GM19025 (cell line): ENCODE results near the gene PLEKHB2.
"Not testable (repeated sequence)": the region's sequence is repeated elsewhere in the genome, so short reads cannot be mapped to it uniquely, and the experiment has no call there.

Experiments used
- ATAC-seq: cut with Tn5 transposase; IDR thresholded peaks from one replicate; pipeline ENCODE4 v1.9.1; 2021; ENCODE audit warnings: mild to moderate bottlenecking, low read depth, moderate library complexity; ENCODE audit not compliant: unreplicated experiment

Gene PLEKHB2

DNA sequence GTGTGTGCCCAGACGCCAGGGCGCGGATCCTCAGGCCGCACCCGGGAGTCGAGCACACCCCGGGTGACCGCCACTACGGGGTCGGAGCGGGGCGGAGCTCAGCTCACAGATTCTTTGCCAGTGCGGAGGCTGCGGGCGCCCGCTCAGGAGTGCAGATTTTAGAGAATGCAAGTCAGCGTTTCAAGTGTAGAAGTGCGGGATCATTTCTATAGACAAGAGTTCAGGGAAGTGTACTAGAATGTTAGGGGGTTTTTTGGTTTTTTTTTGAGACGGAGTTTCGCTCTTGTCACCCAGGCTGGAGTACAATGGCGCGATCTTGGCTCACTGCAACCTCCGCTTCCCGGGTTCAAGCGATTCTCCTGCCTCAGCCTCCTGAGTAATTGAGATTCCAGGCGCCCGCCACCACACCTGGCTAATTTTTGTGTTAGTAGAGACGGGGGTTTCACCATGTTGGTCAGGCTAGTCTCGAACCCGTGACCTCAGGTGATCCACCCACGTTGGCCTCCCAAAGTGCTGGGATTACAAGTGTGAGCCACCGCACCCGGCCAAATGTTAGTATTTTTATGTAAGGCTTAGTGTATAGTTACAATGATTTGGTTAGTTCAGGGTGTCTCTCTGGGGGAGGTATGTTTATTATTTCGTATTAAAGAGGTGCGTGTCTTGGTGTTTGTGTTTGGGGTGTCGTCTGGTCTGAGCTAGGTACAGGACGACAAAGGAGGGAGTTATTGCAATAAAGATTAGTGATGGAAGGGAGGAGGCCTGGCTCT lies 11.3 kb upstream of the PLEKHB2 start:
- ATAC-seq: peak; percentile 59

DNA sequence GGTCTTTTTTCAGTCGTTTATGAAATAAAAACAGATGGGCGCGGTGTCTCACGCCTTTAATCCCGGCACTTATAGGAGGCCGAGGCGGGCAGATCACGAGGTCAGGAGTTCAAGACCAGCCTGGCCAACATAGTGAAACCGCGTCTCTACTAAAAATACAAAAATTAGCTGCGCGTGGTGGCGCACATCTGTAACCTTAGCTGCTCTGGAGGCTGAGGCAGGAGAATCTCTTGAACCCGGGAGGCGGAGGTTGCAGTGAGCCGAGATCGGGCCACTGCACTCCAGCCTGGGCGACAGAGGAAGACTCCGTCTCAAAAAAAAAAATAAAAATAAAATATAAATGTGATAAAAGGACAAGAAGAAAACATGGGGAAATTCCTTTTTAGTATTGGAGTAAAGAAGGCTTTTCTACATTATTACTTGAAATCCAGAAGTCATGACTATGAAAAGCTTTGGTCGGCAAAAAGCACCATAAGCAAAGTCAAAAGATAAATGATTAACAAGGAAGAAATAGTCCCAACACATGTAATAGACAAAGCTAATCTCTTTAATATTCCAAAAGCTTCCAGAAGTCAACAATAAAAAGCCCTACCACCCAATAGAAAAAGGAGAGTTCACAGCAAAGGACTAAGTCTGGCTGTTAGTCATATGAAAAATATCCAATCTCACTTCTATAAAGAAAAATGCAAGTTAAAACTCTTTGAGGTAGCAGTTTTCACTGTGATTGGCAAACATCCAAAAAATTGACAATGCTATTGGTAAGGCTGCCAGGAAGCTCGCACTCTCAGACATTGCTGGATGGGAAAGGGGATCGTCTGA lies 10.5 kb upstream of the PLEKHB2 start:
- ATAC-seq: no peak

DNA sequence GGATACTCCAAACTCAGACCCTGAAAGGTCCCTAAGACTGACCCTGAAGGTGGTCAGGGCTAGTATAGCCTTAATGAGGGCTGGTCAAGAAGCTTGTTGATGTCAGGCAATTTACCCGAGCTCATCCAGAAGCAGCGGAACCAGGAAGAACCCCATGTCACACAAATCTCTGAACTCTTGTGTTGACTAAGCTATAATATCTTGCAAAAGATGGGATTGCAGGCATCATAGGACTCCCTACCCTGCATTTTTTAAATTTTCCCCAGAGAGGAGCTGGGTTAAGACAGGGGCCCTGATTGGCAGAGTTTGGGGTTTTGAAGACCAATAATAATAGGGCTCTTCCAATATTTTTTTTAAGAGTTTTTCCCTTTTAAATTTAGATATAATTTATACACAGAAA lies 2.0 kb upstream of the PLEKHB2 start:
- ATAC-seq: no peak

DNA sequence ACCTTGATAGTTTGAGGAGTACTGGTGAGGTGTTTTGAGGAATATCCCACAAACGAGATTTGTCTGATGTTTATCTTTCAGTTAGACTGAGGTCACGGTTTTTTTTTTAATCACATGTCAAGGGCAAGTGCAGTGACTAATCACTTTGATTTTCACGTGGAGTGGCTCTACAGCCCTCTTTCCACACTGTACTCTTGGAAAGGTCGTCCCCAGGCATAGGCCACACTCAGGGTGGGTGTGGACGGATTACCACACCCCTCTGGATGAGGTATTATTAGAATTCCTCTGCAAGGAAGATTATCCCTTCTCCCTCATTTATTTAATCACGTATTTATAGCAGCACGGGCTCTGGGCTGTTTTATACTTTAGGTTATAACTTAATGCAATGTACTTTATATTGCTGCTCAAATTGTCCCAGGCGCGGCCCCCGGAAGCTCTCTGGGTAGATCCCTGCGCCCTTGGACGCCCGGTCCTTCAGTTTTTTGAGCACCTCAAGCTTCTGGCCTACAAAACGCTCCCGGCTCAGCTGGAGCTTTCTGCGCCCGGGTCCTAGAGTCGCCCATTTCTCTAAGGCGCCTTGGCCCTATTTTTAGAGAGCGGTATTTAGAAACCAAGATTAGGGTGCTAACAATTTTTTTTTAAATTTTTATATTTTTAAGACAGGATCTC lies 515 bp upstream of the PLEKHB2 start:
- ATAC-seq: peak; percentile 53

DNA sequence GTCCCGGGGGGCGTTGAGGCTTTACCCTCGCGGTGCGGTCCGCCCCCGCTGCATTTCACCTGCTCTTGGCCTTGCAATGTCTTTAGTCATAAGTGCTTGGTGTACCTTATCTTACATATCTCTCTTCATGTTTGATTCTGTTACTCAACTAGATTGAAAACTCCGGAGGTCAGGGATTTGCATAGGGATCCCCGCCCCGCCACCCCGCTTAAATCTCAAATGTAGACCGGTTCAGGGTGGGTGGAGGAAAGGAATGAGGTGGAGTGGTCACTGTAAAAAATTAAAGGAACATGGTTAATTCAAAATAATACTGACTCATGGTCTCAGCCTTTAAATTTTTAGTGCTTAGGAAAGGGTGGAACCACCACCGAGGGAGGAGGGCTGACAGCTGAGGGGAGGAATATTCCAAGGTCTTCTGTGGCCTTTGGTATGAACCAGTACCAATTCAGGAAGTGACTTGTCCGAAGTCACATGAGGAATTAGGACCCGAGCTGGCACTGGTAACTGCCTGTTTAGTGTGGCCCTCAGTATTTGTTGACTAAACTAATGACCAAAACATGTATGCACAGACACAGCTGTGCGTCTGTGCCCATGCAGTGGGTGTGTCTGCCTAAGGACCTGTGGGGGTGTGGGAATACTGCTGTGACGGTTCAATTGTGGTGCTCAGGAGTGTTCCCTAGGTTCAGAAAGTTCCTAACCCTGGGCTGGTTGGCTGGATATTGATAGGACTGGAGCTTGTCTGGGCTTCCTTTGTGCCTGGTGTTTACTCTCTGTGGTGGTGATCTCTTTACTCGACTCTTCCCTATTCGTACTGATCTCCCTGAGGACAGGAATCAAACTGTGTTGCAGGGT lies 1.0 kb downstream of the PLEKHB2 start:
- peak; percentile 35 for ATAC-seq

DNA sequence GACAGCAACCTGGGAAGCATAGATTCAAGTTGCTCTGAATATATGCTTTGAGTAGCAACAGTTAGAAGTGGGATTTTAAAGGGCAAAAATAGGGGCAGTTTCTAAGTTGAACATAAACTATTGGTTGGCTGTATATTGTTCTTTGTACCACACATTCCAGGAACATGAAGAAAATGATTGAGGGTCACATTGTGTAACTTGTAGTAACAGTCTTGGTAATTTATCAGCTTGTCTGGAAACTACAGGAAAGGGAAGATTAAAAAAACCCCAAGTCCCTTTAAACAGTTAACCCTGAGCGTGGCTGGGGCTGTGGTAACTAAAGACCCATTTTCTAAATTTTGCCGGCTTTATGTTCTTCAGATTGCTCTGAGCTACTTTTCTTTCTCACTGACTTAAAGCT lies 7.4 kb downstream of the PLEKHB2 start:
- ATAC-seq: no peak

DNA sequence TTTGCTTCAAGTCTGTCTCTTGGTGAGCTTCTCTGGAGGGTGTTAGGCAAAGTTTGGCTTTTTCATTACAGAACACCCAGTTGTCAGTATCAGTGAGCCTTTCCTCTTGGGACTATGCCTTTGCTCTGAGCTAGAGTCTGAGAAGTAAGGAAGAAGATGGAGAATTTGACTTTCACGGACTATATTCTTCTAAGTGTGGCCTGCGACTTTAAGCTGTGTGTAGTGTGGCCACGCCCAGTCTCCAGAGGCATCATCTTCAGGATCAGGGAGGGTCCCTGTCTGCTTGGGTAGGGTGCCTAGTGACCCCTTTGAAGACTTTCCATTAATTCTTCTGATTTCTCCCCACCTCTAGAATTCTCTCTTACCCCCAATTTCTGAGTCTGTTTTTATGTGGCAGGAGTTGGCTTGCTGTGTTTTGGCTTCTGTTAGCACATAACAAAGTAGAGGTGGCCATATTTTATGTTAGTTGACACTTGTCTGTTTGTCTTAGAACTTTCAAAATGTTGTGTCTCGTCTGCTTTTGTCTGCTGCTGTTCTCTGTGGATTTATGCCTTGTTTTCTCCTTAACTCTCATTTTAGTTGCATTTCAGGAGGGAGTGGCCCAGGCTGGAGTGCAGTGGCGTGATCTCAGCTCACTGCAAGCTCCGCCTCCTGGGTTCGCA lies 8.6 kb downstream of the PLEKHB2 start:
- no peak for ATAC-seq

DNA sequence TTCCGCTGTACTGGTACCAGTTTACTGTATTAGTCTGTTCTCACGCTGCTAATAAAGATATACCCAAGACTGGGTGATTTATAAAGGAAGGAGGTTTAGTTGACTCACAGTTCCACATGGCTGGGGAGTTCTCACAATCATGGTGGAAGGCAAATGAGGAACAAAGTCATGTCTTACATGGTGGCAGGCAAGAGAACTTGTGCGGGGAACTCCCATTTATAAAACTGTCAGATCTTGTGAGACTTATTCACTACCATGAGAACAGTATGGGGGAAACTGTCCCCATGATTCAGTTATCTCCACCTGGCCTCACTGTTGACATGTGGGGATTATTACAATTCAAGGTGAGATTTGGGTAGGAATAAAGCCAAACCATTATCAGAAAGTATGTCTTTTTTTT lies 9.8 kb downstream of the PLEKHB2 start:
- not testable (repeated sequence) for ATAC-seq

DNA sequence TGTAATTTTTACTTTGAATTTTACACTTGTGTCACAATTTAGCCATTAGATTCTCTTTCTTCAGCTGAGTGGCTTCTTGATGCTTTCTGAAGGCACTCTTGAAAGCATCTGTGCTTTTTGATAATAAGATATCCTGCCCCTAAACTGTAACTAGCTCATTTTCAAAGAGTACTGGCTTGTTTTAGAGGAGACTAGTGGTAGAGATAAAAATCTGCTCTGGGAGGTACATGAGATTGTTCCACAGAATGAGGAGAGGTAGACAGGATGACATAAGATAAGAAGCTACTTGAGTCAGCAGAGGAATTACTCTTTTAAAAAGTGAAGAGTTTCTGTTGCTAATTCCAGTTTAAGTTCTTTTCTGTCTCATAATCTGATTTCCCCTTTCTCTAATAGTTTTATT lies 10.6 kb downstream of the PLEKHB2 start:
- ATAC-seq: no peak

DNA sequence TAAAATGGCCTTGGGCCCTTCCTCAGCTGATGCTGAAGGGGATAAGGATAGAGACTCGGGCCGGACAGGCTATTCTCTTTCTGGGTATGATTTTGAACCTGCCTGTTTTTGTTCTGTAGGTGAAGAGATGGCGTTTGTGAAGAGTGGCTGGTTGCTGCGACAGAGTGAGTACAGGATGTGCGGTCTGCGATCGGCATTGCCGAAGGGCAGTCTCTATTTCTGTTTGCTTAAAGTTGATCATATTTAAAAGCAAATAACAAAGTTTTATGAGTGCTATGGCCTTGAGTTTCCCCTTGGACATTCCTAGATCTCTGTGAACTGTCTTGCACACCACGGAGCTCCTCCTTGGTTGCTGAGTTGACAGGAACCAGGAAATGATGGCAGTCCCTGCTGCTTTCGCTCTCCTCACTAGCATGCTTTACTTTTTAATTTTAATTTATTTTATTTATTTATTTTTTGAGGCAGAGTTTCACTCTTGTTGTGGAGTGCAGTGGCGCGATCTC lies 15.7 kb downstream of the PLEKHB2 start:
- ATAC-seq: no peak

DNA sequence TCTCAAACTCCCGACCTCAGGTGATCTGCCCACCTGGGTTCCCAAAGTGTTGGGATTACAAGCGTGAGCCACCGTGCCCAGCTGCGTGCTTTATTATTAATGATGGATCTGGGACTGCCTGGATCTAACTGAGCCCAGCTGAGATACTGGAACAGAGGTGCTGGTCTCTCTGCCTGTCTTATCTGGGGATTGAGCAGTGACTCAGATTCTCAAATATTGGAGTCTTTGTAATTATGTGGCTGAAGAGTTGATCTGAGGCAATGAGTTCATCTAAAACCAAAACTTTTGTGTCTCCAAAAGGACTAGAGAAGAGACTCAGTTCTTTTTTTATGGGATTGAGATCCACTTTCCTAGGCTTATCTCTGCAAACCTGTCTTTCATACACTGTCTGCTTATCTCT lies 16.3 kb downstream of the PLEKHB2 start:
- no peak for ATAC-seq

DNA sequence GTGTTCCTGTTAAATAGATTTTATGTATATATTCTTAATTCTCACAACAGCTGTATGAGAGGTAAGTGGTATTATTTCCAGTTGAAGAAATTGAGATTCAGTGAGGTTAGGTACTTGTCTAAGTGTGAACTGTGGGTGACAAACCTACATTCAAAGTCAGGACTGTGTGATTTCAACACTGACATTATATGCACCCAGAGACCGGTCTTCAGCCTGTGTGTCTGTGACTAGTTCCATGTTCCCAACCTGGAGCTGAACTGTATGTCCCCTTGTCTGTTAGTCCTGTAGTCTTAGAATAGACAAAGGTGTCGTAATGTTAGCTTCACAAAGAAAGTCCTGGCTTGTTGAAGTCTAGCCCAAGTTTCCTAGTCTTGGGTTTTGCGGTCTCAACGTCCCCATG lies 17.4 kb downstream of the PLEKHB2 start:
- ATAC-seq: no peak

DNA sequence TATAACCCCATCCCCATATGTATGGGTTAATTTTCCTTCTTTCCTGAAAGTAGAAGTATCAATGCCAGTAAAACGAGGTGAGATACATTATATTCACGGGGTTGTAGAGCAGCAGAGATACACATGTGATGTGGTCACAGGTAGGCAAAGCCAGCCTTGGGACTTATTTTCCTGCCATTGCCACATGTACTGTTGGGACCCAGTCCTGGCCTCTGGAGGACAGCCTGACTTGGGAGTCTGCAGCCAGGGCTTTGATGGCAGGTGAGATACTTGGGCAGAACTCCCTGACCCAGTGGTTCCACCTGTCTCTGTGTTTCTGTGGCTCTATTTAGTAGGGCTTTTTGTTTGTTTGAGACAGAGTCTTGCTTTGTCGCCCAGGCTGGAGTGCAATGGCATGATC lies 18.1 kb downstream of the PLEKHB2 start:
- ATAC-seq: no peak

DNA sequence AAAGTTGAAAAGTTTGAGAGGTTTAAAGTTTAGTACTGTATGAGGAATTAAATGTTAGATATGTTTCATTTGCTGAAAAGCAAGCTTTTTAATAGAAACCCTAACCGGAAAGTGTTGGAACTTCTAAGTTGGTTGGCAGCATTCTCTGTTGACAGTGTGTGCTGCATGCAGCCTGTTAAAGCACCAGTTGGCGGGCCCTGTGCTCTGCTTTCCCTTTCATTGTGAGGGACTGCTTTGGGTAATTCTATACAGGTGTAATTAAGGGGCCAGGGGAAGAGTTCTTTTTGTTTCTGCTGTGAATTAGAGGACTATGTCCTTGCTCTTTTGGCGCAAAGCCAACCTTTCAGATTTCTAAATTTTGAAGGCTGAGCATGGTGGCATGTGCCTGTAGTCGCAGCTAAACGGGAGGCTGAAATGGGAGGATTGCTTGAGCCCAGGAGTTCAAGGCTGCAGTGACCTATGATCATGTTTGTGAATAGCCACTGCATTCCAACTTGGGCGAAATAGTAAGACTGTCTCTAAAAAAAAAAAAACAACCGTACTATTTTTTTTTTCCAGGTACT lies 20.1 kb downstream of the PLEKHB2 start:
- ATAC-seq: no peak

DNA sequence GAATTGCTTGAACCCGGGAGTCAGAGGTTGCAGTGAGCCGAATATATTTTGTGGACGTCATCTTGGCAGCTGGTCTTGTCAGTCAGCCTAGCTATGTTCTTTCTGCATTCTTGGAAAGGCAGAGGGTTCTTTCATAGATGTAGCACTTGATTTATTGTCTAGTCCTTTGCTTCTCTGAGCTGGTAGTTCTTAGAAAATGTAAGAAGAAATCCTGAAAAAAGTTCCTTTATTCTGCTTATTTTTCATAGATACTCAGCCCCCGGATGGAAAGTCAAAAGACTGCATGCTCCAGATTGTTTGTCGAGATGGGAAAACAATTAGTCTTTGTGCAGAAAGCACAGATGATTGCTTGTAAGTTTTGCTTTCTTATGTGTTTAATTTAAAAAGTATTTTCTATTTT lies 21.3 kb downstream of the PLEKHB2 start:
- ATAC-seq: no peak

DNA sequence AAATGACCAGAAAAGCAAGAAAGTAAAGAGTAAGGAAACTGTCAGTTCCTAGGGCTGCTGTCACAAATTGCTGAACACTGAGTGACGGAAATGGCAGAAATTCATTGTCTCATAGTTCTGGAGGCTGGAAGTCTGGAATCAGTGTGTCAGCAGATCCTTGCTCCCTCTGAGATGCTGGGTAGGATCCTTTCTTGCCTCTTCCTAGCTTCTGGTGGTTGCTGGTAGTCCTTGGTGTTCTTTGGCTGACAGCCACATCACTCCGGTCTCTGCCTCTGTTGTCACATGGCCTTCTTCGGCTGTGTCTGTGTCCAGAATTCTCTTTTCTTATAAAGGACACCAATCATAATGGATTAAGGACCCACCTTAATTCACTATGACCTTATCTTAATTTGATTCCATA lies 21.9 kb downstream of the PLEKHB2 start:
- ATAC-seq: no peak

DNA sequence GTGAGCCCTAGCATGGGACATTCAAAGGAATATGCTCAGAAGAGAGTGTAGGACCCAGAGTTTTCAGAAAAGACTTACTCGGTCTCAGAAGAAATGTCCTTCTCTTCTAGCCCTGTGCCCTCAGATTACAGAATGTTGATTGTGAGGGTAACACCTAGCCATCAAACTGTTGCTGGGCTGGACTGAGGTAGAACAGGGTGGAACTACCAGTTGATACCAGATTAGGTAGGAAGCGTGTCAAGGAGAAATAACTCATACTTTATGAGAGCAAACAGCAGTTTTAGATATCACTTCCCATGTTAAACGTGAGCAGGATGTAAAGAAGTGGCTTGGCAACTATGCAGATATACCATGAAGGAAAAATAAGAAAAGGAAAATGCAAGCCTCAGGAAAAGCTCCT lies 22.8 kb downstream of the PLEKHB2 start:
- ATAC-seq: no peak

DNA sequence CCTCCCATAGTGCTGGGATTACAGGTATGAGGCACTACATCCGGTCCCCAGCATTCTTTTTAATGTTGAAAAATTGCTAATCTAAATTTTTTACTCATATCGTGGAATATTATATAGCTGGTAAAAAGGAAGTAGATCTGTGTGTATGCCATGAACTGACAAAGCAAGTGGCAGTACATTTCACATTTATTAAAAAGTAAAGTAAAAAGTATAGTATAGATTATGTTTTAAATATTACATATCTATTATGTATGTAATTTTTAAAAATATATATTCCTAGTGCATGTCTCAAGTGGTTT lies 25.1 kb downstream of the PLEKHB2 start:
- no peak for ATAC-seq

DNA sequence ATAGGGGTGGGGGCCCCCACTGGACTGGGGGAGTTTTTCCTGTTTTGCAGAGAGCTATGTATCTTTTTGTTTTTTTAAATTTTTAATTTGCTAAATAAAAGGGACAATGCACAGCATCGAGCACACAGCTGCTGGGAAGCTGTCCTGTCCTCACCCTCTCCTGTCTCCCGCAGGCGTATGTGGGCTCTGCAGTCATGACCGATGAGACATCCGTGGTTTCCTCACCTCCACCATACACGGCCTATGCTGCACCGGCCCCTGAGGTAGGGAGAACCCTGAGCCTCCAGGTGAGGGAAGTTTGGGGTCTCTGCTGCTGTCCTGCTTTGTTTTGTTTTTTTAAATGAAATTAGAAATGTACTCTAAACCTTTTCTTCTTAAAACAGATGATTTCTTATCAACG lies 27.6 kb downstream of the PLEKHB2 start:
- no peak for ATAC-seq

DNA sequence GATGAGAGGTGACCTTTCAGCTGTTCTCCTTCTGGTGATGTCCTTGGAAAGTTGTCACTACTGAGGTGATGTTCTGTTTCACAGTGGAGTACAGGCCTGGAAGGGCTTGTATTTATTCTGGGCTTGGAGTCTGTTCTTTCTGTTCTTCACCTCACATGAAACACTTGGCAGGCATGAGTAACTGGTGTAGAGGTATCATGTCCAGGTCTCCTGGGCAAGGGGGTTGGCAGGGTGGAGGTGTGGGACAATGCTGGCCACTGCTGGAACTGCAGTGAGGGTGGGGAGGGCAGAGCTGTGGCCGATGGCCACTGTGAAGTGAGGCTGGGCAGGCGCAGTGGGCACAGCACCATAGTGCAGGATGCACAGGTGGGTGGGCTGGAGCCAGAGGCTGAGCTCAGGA lies 35.4 kb downstream of the PLEKHB2 start:
- ATAC-seq: no peak
